Measurements from ENCODE around the gene EPG5.

Gene EPG5

DNA sequence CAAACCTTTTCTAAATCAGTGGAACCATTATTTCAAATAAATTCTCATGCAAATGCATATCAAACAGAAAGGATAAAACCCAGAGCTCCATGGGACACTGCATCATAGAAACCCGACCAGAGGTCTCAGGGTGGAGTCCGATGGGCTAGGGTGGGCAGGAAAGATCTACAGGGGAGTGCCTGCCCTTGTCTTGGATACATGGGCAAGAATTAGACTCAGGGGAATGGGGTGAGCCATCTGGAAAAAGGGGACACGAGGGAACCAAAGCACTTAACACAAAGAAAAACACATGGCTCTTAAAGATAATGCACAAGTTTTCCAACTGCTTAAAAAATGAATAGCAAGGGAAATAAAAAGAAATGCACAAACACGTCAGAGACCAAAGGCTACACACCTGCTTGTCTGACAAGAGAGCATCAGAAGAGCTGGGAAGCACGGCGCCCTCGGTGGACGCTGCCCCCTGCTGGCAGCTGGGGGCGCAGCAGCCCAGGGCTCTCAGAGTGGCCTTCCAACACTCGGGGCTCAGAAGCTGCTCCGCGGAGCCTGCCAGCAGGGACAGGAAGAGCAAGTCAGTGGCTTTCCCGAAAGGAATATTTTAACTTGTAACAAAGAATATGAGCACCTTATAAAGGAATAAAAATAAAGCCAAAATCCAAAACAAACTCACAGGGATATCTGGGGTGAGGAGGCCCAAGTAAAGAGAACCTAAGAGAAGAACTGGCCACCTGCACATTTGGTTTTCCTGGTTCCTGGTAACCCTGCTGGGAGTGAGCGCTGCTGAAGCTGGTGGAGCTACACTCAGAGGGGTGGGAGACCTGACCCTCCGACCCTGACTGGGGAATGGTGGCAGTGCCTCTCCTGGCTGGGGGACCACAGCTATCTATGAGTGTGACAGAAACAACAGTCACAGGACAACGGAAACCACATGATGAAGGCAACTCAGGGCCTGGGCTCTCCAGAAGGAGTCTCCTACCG is 87.2 kb downstream of the EPG5 start:
- H3K4me1 Mint-ChIP-seq = peaks cover 7% of the 10 kb centered on the region
- H3K27ac Mint-ChIP-seq = no peak overlapping the region
- H3K4me3 Mint-ChIP-seq = no peak overlapping the region
- DNase-seq = peak; percentile 81
- peak; percentile 100 for TF ChIP-seq CTCF (IDR thresholded peaks at IDR 0.05)
- H3K36me3 Mint-ChIP-seq (ENCODE audit: low read depth) = peaks cover 60% of the 10 kb centered on the region
- peaks cover 2% of the 10 kb centered on the region for H3K27me3 Mint-ChIP-seq (ENCODE audit: low read depth, poor library complexity)
- H3K9me3 Mint-ChIP-seq = peaks cover 12% of the 10 kb centered on the region

DNA sequence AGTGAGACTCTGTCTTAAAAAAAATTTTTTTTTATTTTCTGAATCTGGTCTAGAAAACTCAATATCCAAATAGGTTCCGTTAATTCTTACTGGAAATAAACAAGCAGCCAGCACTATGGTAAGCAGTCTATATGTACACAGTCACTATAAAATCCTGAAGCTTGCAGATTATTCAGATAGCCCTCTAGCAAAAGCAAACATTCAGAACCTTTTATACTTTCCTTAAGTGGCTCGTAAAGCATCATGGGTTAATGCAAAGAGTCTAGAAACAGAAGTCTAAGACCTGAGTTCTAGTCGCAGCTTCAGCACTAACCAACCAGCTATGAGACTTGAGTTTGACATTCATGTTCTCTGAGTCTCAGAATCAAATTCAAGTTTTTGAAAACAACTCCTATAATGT is 89.7 kb downstream of the EPG5 start:
- H3K4me3 Mint-ChIP-seq = no peak overlapping the region
- H3K27ac Mint-ChIP-seq = no peak overlapping the region
- DNase-seq = no peak
- peaks cover 26% of the 10 kb centered on the region for H3K9me3 Mint-ChIP-seq
- H3K36me3 Mint-ChIP-seq (ENCODE audit: low read depth) = peaks cover 78% of the 10 kb centered on the region
- H3K4me1 Mint-ChIP-seq = peaks cover 7% of the 10 kb centered on the region
- TF ChIP-seq CTCF (IDR thresholded peaks at IDR 0.05) = no peak
- H3K27me3 Mint-ChIP-seq (ENCODE audit: low read depth, poor library complexity) = peaks cover 2% of the 10 kb centered on the region

DNA sequence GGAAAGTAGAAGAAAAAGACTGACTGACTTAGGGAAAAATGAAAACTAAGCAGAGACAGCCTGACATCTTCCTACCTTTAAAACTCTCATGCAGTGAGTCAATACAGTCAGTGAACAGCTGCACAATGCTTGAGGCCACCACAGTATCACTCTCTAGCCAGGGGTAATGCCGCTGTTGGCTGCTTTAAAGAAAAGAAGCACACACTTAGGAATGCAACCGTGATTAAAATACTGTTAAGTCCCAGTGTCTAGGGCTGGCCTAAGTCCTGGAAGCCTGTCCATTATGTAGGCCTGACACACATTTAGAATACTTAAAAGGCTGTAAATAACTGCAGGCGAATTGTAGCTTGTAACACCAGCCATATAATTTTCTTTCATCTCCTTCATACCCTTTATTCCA is 91.0 kb downstream of the EPG5 start:
- H3K27me3 Mint-ChIP-seq (ENCODE audit: low read depth, poor library complexity) = no peaks in the 10 kb centered on the region
- peaks cover 7% of the 10 kb centered on the region for H3K4me1 Mint-ChIP-seq
- H3K36me3 Mint-ChIP-seq (ENCODE audit: low read depth) = peaks cover 80% of the 10 kb centered on the region
- no peak overlapping the region for H3K27ac Mint-ChIP-seq
- peaks cover 26% of the 10 kb centered on the region for H3K9me3 Mint-ChIP-seq
- H3K4me3 Mint-ChIP-seq = no peak overlapping the region
- no peak for DNase-seq
- no peak for TF ChIP-seq CTCF (IDR thresholded peaks at IDR 0.05)

- no peak for DNase-seq
- Mint-ChIP-seq H3K36me3 (ENCODE audit: low read depth) (peaks cover 86% of the 10 kb centered on the region), H3K9me3 (peaks cover 26% of the 10 kb centered on the region), H3K27me3 (ENCODE audit: low read depth, poor library complexity) (no peaks in the 10 kb centered on the region), H3K27ac (no peak overlapping the region), H3K4me1 (peaks cover 8% of the 10 kb centered on the region), H3K4me3 (no peak overlapping the region)
- no peak for TF ChIP-seq CTCF (IDR thresholded peaks at IDR 0.05)
Observed at GRCh38 chr18:45874491-45875184, 92.5 kb downstream of the EPG5 start.

DNA sequence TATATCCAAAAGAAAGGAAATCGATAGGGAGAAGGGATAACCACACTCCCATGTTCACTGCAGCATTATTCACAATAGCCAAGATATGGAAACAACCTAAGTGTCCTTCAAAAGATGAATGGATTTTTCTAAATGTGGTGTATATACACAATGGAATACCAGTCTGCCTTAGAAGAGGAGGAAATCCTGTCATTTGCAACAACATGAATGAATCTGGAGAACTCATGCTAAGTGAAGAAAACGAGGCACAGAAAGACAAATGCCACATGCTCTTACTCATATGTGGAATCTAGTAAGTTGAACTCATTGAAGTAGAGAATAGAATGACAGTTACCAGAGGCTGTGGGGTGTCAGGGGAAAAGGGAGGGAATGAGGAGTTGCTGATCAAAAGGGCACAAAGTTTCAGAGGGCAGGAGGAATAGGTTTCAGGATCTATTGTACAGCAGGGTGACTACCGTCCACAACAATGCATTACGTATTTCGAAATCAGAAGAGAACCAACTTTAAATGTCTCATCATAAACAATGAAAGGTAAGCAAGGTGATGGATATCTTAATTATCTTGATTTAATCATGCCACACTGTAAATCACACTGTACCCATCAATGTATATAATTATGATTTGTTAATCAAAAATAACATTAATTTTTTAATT is 95.6 kb downstream of the EPG5 start:
- no peak overlapping the region for H3K27ac Mint-ChIP-seq
- H3K36me3 Mint-ChIP-seq (ENCODE audit: low read depth) = peaks cover 83% of the 10 kb centered on the region
- no peak for DNase-seq
- TF ChIP-seq CTCF (IDR thresholded peaks at IDR 0.05) = no peak
- no peak overlapping the region for H3K4me3 Mint-ChIP-seq
- peaks cover 13% of the 10 kb centered on the region for H3K4me1 Mint-ChIP-seq
- H3K9me3 Mint-ChIP-seq = peaks cover 25% of the 10 kb centered on the region
- H3K27me3 Mint-ChIP-seq (ENCODE audit: low read depth, poor library complexity) = no peaks in the 10 kb centered on the region
